HG03108 (cell line): ENCODE data around the gene KXD1.
"Not testable (repeated sequence)": the region's sequence is repeated elsewhere in the genome, so short reads cannot be mapped to it uniquely, and the experiment has no call there.

ENCODE experiments used
- ATAC-seq: cut with Tn5 transposase; IDR thresholded peaks from one replicate; pipeline ENCODE4 v1.9.1; 2021; ENCODE audit warnings: moderate library complexity; ENCODE audit not compliant: unreplicated experiment

KXD1 gene

DNA sequence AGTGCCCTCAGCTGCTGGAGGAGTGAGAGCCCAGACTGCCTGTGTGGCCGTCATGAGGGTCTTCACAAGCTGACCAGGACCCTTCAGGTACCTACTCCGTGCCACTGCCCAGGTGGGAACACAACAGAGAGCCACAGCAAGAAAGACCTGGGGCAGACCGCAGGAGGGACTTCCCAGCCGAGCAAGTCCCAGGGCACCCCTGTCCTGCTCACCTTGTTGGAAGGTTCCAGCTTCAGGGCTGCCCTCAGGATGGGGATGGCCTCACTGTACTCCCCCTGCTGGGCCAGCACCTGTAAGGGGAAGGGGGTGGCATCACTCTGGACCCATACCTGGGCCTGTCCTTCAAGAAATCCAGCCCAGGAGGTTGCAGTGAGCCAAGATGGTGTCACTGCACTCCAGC lies 24.6 kb upstream of the KXD1 start:
- ATAC-seq, result no peak

GRCh38 chr19:18536475-18536874 lies 21.2 kb upstream of the KXD1 start:
- no peak for ATAC-seq

- no peak for ATAC-seq
These were observed 20.2 kb upstream of the KXD1 start for GRCh38 chr19:18537431-18537830.

DNA sequence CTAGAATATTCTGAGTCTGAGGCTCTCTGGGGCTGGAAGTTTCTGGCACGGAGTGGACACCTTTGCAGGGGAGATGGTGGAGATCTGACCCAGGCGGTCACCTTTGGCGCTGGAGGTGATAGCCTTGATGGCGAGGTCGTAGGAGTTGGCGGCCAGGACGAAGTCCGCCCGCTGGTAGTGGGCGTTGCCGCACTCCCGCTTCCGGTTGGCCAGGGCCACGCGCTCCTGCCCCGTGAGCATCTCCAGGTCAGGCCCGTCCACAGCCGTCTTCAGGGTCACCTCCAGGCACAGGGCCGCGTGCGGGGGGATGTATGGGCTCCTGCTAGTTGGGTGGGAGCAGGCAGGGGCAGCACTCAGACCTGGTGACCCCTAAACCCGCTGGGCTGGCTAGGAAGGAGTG lies 19.6 kb upstream of the KXD1 start:
- ATAC-seq, result no peak

- no peak for ATAC-seq
These were observed 18.3 kb upstream of the KXD1 start for GRCh38 chr19:18539372-18539771.

- ATAC-seq, result not testable (repeated sequence)
These were observed 17.5 kb upstream of the KXD1 start for GRCh38 chr19:18540200-18540599.

- no peak for ATAC-seq
These were observed 16.2 kb upstream of the KXD1 start for GRCh38 chr19:18541258-18541991.

DNA sequence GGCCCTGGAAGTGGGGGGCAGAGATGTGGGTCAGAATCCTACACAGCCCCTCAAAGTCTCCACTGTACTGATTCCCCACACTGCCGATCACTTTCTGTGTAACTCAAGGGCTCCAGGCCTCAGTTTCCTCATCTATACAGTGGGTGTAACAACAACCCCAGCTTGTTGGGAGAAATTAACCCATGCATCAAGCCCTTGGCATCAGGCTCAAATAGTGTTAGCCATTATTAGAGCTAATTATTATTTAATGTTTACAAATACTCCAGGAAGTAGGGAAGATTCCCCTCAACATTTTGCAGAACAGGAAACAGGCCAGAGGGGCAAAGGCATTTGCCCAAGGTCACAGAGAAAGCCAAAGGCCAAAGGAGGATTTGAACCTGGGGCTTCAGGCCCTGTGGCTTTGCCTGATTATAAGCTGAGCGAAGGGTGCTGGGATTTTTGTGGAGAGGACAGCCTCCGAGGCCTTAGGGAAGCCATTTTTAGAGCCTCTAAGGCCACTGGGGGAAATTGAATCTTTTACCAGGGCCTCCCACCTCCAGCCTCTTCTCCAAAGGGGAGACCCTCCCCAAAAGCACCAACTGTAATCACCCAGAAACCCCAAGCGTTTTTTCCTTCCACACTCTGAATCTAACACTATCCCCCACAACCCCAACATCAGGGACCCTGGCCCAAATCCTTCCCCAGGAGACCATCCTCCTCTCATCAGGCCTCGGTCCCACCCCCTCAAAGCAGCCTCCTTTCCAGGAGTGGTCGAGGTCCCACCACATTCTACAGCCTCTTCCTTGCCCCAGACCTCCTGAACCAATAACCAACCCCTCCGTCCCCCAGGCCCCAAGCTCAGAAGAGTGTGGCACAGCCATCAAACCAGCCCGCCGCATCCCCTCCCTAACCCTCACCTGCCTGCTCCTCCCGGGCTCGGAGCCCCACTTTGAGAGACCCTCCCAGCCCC lies 15.4 kb upstream of the KXD1 start:
- ATAC-seq, result no peak

GRCh38 chr19:18542941-18543813 lies 14.5 kb upstream of the KXD1 start, which contains the start of gene FKBP8:
Gene FKBP8, minus strand, starts transcription at chr19:18543573. Its CDS starts 1,603 bp downstream, at chr19:18541970.
- ATAC-seq, result peak; percentile 82

- ATAC-seq, result peak; percentile 71
These were observed 13.7 kb upstream of the KXD1 start for GRCh38 chr19:18543814-18544475.

- no peak for ATAC-seq
These were observed 6.0 kb upstream of the KXD1 start for GRCh38 chr19:18551631-18552030.

GRCh38 chr19:18558202-18558555 lies 509 bp downstream of the KXD1 start:
- no peak for ATAC-seq

- ATAC-seq, result no peak
These were observed 934 bp downstream of the KXD1 start for GRCh38 chr19:18558604-18559003.

DNA sequence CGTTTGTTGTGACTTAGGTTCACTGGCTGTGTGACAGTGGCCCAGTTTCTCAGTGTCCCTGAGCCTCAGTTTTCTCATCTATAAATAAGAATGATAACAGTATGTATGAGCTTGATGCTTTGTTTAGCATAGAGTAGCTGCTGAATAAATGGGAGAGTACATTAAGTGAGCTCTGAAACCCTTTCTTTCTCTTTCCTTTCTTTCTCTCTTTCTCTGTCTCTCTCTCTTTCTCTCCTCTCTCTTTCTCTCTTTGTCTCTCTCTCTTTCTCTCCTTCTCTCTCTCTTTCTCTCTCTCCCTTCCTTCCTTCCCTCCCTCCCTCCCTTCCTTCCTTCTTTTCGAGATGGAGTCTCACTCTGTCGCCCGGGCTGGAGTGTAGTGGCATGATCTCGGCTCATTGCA lies 2.0 kb downstream of the KXD1 start:
- ATAC-seq, result no peak

DNA sequence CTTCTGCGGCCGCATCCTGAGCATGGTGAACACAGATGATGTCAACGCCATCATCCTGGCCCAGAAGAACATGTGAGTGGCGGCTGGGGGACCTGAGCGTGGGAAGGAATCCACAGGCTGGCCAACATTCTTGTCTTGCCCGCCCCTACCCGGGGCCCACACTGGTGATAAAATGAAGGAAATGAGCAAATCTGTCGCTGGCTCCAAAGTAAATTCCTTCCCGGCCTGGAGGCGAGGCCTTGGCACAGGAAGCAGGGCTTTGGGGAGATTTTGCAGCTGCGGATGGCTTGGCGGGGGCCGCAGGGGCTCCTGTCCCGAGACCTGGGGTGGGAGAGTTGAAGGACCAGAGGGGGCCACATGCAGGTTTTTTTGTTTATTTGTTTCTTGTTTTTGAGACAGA lies 4.4 kb downstream of the KXD1 start:
- no peak for ATAC-seq

DNA sequence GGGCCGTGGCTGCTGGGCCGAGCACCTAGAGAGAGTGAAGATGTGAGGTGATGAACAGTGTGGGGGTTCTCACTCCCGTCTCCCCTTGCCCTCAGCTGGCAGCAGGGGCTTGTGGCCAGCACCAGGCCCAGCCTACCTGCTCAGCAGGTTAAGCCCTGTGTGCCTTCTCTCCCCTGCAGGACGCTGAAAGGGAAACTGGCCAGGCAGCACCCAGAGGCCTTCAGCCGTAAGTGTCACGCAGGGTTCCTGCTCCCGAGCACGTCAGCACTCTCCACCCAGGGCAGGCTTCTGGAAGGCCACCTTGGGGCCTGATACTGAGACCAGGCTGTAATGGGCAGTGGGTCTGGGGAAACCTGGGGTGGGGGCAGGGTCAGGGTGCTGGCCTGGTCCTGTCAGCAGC lies 9.3 kb downstream of the KXD1 start:
- no peak for ATAC-seq

DNA sequence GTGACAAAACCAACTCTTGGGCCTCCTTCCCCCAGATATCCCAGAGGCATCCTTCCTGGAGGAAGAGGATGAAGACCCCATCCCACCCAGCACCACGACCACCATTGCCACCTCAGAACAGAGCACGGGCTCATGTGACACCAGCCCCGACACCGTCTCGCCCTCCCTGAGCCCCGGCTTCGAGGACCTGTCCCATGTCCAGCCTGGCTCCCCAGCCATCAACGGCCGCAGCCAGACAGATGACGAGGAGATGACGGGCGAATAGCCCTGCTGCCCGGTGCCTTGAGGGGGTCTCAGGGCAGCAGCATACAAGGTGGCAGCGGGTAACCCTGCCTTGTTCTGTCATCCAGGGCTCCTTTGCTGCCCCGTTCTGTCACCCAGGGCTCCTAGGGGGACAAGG lies 10.7 kb downstream of the KXD1 start:
- no peak for ATAC-seq

GRCh38 chr19:18571564-18572344 lies 14.1 kb downstream of the KXD1 start, which contains the start of gene UBA52:
Gene UBA52, plus strand, starts transcription at chr19:18571857. Its CDS starts 1,444 bp downstream, at chr19:18573301.
- ATAC-seq, result peak; percentile 87

GRCh38 chr19:18574691-18575291 lies 17.1 kb downstream of the KXD1 start:
- no peak for ATAC-seq
